Cardiac fibroblast (primary cell): ENCODE measurements around the gene RPL5.

Source experiments
- DNase-seq, 2 donors: peaks; one replicate each; pipeline versions ENCODE4 v3.0.0 to v3.0.0-alpha.2; 2010; ENCODE audit warnings: low read depth in 2 of 2
- H3K4me3 ChIP-seq, 2 donors: replicated peaks in 1 of 2; 1 replicate in 1 of 2; 2 replicates in 1 of 2; pipeline ENCODE4 v1.5.1; 2011; ENCODE audit warnings: low read depth in 2 of 2, low read length in 2 of 2, mild to moderate bottlenecking in 2 of 2, moderate library complexity in 1 of 2
- TF ChIP-seq, protein P1 (sequence below): IDR thresholded peaks from one replicate; pipeline ENCODE4 v1.5.1; 2011; ENCODE audit warnings: low read depth, mild to moderate bottlenecking, low read length, inconsistent platforms

The RPL5 gene

GRCh38 chr1:92883297-92883696, 51.5 kb downstream of the RPL5 start:
- no peak overlapping the region for H3K4me3 ChIP-seq
- TF ChIP-seq, protein P1, sequence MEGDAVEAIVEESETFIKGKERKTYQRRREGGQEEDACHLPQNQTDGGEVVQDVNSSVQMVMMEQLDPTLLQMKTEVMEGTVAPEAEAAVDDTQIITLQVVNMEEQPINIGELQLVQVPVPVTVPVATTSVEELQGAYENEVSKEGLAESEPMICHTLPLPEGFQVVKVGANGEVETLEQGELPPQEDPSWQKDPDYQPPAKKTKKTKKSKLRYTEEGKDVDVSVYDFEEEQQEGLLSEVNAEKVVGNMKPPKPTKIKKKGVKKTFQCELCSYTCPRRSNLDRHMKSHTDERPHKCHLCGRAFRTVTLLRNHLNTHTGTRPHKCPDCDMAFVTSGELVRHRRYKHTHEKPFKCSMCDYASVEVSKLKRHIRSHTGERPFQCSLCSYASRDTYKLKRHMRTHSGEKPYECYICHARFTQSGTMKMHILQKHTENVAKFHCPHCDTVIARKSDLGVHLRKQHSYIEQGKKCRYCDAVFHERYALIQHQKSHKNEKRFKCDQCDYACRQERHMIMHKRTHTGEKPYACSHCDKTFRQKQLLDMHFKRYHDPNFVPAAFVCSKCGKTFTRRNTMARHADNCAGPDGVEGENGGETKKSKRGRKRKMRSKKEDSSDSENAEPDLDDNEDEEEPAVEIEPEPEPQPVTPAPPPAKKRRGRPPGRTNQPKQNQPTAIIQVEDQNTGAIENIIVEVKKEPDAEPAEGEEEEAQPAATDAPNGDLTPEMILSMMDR: no peak
- no peak for DNase-seq

DNA sequence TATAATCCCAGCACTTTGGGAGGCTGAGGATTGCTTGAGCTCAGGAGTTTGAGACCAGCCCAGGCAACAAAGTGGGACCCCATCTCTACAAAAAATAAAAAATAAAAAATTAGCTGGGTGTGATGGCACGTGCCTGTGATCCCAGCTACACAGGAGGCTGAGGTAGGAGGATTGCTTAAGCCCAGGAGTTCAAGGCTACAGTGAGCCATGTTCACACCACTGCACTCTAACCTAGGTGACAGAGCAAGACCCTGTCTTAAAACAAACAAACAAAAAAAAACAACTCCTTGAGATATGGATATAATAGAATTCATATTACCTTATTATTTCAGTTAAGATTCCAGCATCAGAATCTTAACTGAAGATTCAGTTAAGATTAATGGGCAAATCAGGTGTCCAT, 52.4 kb downstream of the RPL5 start:
- no peak for DNase-seq
- TF ChIP-seq, protein P1: no peak
- no peak overlapping the region for H3K4me3 ChIP-seq

GRCh38 chr1:92886886-92887419, 55.1 kb downstream of the RPL5 start:
- DNase-seq: no peak
- no peak overlapping the region for H3K4me3 ChIP-seq
- TF ChIP-seq, protein P1: no peak

GRCh38 chr1:92887465-92887864, 55.6 kb downstream of the RPL5 start:
- TF ChIP-seq, protein P1: no peak
- no peak for DNase-seq
- no peak overlapping the region for H3K4me3 ChIP-seq
